ENCODE data around the gene GPSM1.

The GPSM1 gene

DNA sequence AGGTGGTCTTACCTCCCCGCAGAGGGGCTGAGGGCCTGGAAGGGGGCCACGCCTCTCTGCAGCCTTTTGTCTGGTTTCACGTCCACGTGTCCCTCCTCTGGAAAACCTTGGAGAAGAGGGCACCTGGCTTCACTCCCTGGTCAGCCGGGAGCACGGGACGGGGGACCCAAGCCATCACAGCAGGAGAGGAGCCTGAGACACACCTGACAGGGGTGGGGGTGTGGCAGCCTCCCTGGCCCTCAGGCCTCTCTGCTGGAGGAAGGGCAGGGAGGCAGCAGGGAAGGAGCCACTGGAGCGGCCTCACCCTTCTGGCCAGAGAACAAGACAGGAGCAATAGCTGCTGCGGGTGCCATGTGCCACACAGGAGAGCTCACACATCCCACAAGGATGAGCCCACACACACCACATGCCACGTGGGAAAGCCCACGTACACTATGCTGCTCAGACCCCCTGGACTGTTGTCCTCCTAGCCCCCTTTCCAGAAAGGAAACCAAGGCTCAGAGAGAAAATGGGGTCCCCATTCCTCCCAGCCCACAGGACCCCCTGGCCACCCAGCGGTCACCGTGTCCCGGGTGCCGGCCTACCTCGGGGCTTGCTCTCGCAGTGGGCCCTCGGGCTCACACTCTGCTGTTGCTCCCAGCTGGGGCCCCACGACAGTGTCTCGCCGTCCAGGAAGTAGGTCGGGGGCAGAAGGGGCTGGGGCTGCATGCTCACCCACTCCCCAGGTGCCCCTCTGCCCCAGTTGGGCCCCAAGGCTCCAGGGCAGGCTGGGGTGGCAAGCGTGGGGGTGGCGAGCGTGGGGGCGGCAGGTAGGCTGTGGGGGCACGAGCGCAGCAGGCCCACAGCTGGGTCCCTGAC lies 41.6 kb upstream of the GPSM1 start:
- Histone ChIP-seq H3K9ac (ENCODE audit: low read length) (no peak overlapping the region), H4K20me1 (ENCODE audit: insufficient read depth, low read length) (no peaks in the 10 kb centered on the region), H3K4me3 (ENCODE audit: low read length) (no peak overlapping the region), H3K27me3 (ENCODE audit: low read depth, low read length) (peaks cover 4% of the 10 kb centered on the region; the same call in 1 of the 2 replicates), H3K4me1 (ENCODE audit: low read length) (peaks cover 17% of the 10 kb centered on the region), H2AFZ (ENCODE audit: low read depth, low read length) (no peak overlapping the region), H3K27ac (ENCODE audit: low read length) (no peak overlapping the region), H3K9me3 (ENCODE audit: insufficient read depth, low read length) (no peaks in the 10 kb centered on the region), H3K79me2 (ENCODE audit: low read length) (no peaks in the 10 kb centered on the region), H3K4me2 (ENCODE audit: low read length) (no peak overlapping the region), H3K36me3 (replicated peaks; ENCODE audit: low read depth, low read length) (no peaks in the 10 kb centered on the region)
- TF ChIP-seq, protein P1, sequence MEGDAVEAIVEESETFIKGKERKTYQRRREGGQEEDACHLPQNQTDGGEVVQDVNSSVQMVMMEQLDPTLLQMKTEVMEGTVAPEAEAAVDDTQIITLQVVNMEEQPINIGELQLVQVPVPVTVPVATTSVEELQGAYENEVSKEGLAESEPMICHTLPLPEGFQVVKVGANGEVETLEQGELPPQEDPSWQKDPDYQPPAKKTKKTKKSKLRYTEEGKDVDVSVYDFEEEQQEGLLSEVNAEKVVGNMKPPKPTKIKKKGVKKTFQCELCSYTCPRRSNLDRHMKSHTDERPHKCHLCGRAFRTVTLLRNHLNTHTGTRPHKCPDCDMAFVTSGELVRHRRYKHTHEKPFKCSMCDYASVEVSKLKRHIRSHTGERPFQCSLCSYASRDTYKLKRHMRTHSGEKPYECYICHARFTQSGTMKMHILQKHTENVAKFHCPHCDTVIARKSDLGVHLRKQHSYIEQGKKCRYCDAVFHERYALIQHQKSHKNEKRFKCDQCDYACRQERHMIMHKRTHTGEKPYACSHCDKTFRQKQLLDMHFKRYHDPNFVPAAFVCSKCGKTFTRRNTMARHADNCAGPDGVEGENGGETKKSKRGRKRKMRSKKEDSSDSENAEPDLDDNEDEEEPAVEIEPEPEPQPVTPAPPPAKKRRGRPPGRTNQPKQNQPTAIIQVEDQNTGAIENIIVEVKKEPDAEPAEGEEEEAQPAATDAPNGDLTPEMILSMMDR (IDR thresholded peaks at IDR 0.05; ENCODE audit: low read depth, low read length): no peak
- TF ChIP-seq EZH2phosphoT487 (IDR thresholded peaks at IDR 0.05; ENCODE audit: low read depth): no peak

DNA sequence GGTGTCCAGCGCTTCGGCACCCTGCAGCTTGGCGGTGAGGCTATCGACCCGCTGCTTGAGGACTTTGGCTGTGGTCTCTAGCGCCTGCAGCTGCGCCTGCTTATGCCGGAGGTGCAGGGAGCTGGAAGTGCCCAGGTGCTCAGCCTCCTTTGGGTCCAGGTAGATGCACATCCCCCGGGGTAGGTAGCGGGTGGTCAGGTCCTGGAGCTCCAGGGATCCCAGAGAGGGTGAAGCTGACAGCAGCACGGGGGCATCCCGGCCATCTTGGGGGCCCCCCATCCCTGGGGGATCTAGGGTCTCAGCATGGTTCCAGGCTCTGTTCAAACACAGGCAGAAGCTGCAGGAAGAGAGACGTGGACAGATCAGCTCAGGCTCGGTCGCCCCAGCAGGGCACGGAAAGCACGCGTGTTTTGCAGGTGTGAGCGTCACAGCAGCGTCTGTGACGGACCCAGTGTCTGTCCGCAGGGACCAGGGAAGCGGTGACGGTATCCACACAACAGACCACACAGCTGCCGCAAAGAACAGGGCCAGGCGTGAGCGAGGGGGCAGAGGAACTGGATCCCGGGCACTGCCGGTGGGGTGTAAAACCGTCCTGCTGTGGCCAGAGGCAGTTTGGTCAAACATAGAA lies 40.9 kb upstream of the GPSM1 start:
- Histone ChIP-seq H3K79me2 (ENCODE audit: low read length) (no peaks in the 10 kb centered on the region), H3K4me2 (ENCODE audit: low read length) (no peak overlapping the region), H3K27ac (ENCODE audit: low read length) (no peak overlapping the region), H4K20me1 (ENCODE audit: insufficient read depth, low read length) (no peaks in the 10 kb centered on the region), H3K9me3 (ENCODE audit: insufficient read depth, low read length) (no peaks in the 10 kb centered on the region), H3K9ac (ENCODE audit: low read length) (no peak overlapping the region), H3K4me3 (ENCODE audit: low read length) (no peak overlapping the region), H2AFZ (ENCODE audit: low read depth, low read length) (no peak overlapping the region), H3K36me3 (replicated peaks; ENCODE audit: low read depth, low read length) (no peaks in the 10 kb centered on the region), H3K27me3 (ENCODE audit: low read depth, low read length) (peaks cover 4% of the 10 kb centered on the region; the same call in 1 of the 2 replicates), H3K4me1 (ENCODE audit: low read length) (peaks cover 17% of the 10 kb centered on the region)
- no peak for TF ChIP-seq EZH2phosphoT487 (IDR thresholded peaks at IDR 0.05; ENCODE audit: low read depth)
- TF ChIP-seq, protein P1 (IDR thresholded peaks at IDR 0.05; ENCODE audit: low read depth, low read length): no peak

DNA sequence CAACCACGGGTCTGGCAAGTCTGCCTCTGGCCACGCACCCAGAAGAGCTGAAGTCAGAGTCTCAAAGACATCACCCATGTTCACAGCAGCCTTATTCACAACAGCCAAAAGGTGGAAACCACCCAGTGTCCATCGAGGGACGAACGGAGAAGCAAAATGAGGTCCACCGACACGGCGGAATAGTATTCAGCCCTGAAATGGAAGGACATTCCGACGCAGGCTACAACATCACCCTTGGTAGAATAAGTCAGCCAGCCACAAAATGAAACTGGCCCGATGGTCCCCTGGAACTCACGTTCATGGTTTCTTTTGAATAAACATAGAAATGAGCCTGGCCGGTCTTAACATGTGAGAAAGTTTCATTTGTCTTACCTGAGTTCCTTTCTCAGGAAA lies 40.4 kb upstream of the GPSM1 start:
- H3K27ac ChIP-seq (ENCODE audit: low read length): no peak overlapping the region
- peaks cover 4% of the 10 kb centered on the region; the same call in 1 of the 2 replicates for H3K27me3 ChIP-seq (ENCODE audit: low read depth, low read length)
- no peak overlapping the region for H2AFZ ChIP-seq (ENCODE audit: low read depth, low read length)
- no peaks in the 10 kb centered on the region for H3K9me3 ChIP-seq (ENCODE audit: insufficient read depth, low read length)
- peaks cover 17% of the 10 kb centered on the region for H3K4me1 ChIP-seq (ENCODE audit: low read length)
- TF ChIP-seq EZH2phosphoT487 (IDR thresholded peaks at IDR 0.05; ENCODE audit: low read depth): no peak
- TF ChIP-seq, protein P1 (IDR thresholded peaks at IDR 0.05; ENCODE audit: low read depth, low read length): no peak
- H3K4me2 ChIP-seq (ENCODE audit: low read length): no peak overlapping the region
- no peaks in the 10 kb centered on the region for H4K20me1 ChIP-seq (ENCODE audit: insufficient read depth, low read length)
- H3K79me2 ChIP-seq (ENCODE audit: low read length): no peaks in the 10 kb centered on the region
- no peak overlapping the region for H3K4me3 ChIP-seq (ENCODE audit: low read length)
- H3K36me3 ChIP-seq (replicated peaks; ENCODE audit: low read depth, low read length): no peaks in the 10 kb centered on the region
- no peak overlapping the region for H3K9ac ChIP-seq (ENCODE audit: low read length)
